SK-N-SH (cell line): ENCODE measurements around the gene DVL1. TPM values are rescaled to one million over a fixed set of nuclear protein-coding genes. Genes with fewer than 3 reads are reported as not detected.

ENCODE experiments used
- CTCF ChIA-PET: fragments of 300-600, 350-600 bp; formaldehyde crosslinking; extraction: SDS; loops from one replicate; lab custom pipeline; 2021; lab: Yijun Ruan, JAX
- POLR2A ChIA-PET: fragments of 350-600 bp; sonication (Branson Sonifier 250); formaldehyde crosslinking; extraction: SDS; loops from one replicate; lab custom pipeline; 2020; ENCODE audit warnings: antibody characterized with exemption, inconsistent platforms; lab: Yijun Ruan, JAX
- DNase-seq: peaks from one replicate; pipeline ENCODE4 v3.0.0; 2012
- H2AFZ ChIP-seq: fragments of 200-600 bp; sonication (generic); 2 replicates; pipeline ENCODE4 v1.8.1; 2016; ENCODE audit warnings: antibody characterized with exemption, mild to moderate bottlenecking, low read depth
- H3F3A ChIP-seq: fragments of 200-600 bp; sonication (generic); replicated peaks from 2 replicates; pipeline ENCODE3; 2016; ENCODE audit warnings: antibody characterized with exemption, mild to moderate bottlenecking; ENCODE audit not compliant: insufficient read depth
- H3K27ac ChIP-seq, 2 experiments: fragments of 200-500 bp in 1 of 2; fragments of 200-600 bp in 1 of 2; sonication (Bioruptor generic) in 1 of 2; sonication (generic), shearing (Covaris generic) in 1 of 2; 2 replicates each; pipeline versions ENCODE4 v1.5.1 to v1.6.1; 2014 to 2016; ENCODE audit warnings: low read depth in 2 of 2, inconsistent platforms in 1 of 2, low read length in 1 of 2, mild to moderate bottlenecking in 1 of 2, mixed read lengths in 1 of 2
- H3K27me3 ChIP-seq: fragments of 200-600 bp; sonication (generic), shearing (Covaris generic); 2 replicates; pipeline ENCODE4 v1.6.1; 2016; ENCODE audit warnings: mixed run types; ENCODE audit not compliant: insufficient read depth
- H3K36me3 ChIP-seq, 2 experiments: fragments of 200-500 bp in 1 of 2; fragments of 200-600 bp in 1 of 2; sonication (Bioruptor generic) in 1 of 2; sonication (generic) in 1 of 2; replicated peaks in 1 of 2; 2 replicates each; pipeline versions ENCODE3 to v1.5.1; 2014 to 2016; ENCODE audit warnings: low read length in 1 of 2, mild to moderate bottlenecking in 1 of 2; ENCODE audit not compliant: insufficient read depth in 2 of 2, control insufficient read depth in 1 of 2
- H3K4me1 ChIP-seq, 2 experiments: fragments of 200-500 bp in 1 of 2; fragments of 200-600 bp in 1 of 2; sonication (Bioruptor generic) in 1 of 2; sonication (generic), shearing (Covaris generic) in 1 of 2; 2 replicates each; pipeline versions ENCODE4 v1.5.1 to v1.6.1; 2014 to 2016; ENCODE audit warnings: low read depth in 1 of 2, low read length in 1 of 2, mixed run types in 1 of 2; ENCODE audit not compliant: insufficient read depth in 2 of 2, control insufficient read depth in 1 of 2
- H3K4me2 ChIP-seq: fragments of 200-600 bp; sonication (generic), shearing (Covaris generic); 2 replicates; pipeline ENCODE4 v1.6.1; 2017; ENCODE audit warnings: mixed run types
- H3K4me3 ChIP-seq, 2 experiments: fragments of 200-500 bp in 1 of 2; fragments of 200-600 bp in 1 of 2; sonication (Bioruptor generic) in 1 of 2; sonication (generic), shearing (Covaris generic) in 1 of 2; 2 replicates each; pipeline versions ENCODE4 v1.5.1 to v1.8.1; 2014 to 2016; ENCODE audit warnings: low read depth in 2 of 2, inconsistent platforms in 1 of 2, low read length in 1 of 2, mild to moderate bottlenecking in 1 of 2, mixed read lengths in 1 of 2, moderate library complexity in 1 of 2
- H3K79me2 ChIP-seq: fragments of 200-600 bp; sonication (generic); 2 replicates; pipeline ENCODE4 v1.8.1; 2017; ENCODE audit warnings: mild to moderate bottlenecking; ENCODE audit not compliant: insufficient read depth
- H3K9ac ChIP-seq: fragments of 200-600 bp; sonication (generic); 2 replicates; pipeline ENCODE4 v1.6.1; 2017; ENCODE audit warnings: mixed run types
- H3K9me2 ChIP-seq: fragments of 200-600 bp; sonication (generic); 2 replicates; pipeline ENCODE4 v1.6.1; 2017; ENCODE audit warnings: mixed run types
- H3K9me3 ChIP-seq: fragments of 200-600 bp; sonication (generic); 2 replicates; pipeline ENCODE4 v1.6.1; 2017; ENCODE audit warnings: mixed run types, mild to moderate bottlenecking, moderate library complexity
- H4K20me1 ChIP-seq: fragments of 200-600 bp; sonication (generic); 2 replicates; pipeline ENCODE4 v1.6.1; 2017; ENCODE audit warnings: mild to moderate bottlenecking, mixed run types; ENCODE audit not compliant: insufficient read depth
- GATA2 ChIP-seq: sonication (generic); formaldehyde crosslinking; IDR thresholded peaks from 2 replicates; pipeline ENCODE4 v1.5.0; 2020; ENCODE audit warnings: mild to moderate bottlenecking, missing genetic modification reagents
- IRF3 ChIP-seq: fragments of 150-350 bp; IDR thresholded peaks from 2 replicates; pipeline ENCODE4 v1.6.1; 2016; ENCODE audit warnings: mild to moderate bottlenecking, low read depth, low read length
- RCOR1 ChIP-seq: fragments of 150-350 bp; IDR thresholded peaks from 2 replicates; pipeline ENCODE4 v1.6.1; 2017; ENCODE audit warnings: antibody characterized with exemption, low read length
- REST ChIP-seq: IDR thresholded peaks from 2 replicates; pipeline ENCODE4 v1.6.1; 2012; ENCODE audit warnings: mild to moderate bottlenecking, low read depth, low read length, moderate library complexity
- USF1 ChIP-seq: IDR thresholded peaks from 2 replicates; pipeline ENCODE4 v1.4.0; 2012; ENCODE audit warnings: low read depth, borderline replicate concordance
- WGBS: methylation state at CpG from one replicate; pipeline ENCODE4 v1.1.6; 2017; ENCODE audit warnings: low lambda C conversion rate; 5-methylcytosine and 5-hydroxymethylcytosine counted together
- polyA plus RNA-seq, 3 experiments: library from polyadenylated mRNA; depleted of rRNA; stranded (reverse); fragments of >200 nt; gene quantifications; 2 replicates each; pipeline ENCODE4 v1.2.3, GENCODE V29; 2012

The DVL1 gene
- polyA plus RNA-seq, 1 of the 3 experiments (the other 2 are of a cell fraction) = 32.0 TPM

GRCh38 chr1:1391225-1391624 is 42.0 kb upstream of the DVL1 start:
- CTCF ChIA-PET = interaction anchor here (1.2 kb wide), 1 partner anchor 11 kb away, joined by 4 read pairs; no protein-coding TSS in a partner anchor
- no peaks in the 10 kb centered on the region for H3K9me3 ChIP-seq

GRCh38 chr1:1390675-1391074 is 41.5 kb upstream of the DVL1 start:
- ChIA-PET CTCF (interaction anchor here (1.2 to 2.8 kb wide), 3 partner anchors 8 to 12 kb away, joined by 4 to 16 read pairs (median 6); partner anchors contain the start of gene CCNL2), POLR2A (interaction anchor here (2.3 kb wide), 1 partner anchor 8 kb away, joined by 10 read pairs; the partner anchor contains the start of gene CCNL2)
- Histone ChIP-seq H3K4me1 (no peaks in the 10 kb centered on the region), H4K20me1 (0 out of 2 replicates have a peak, but pooled peaks cover 4% of the 10 kb centered on the region), H3K9me3 (no peaks in the 10 kb centered on the region), H3F3A (no peaks in the 10 kb centered on the region), H3K9ac (no peak overlapping the region), H3K36me3 (peaks cover 50 to 83% of the 10 kb centered on the region in 2 experiments), H3K4me3 (no peak overlapping the region), H2AFZ (no peak overlapping the region), H3K9me2 (no peaks in the 10 kb centered on the region), H3K4me2 (no peak overlapping the region), H3K79me2 (peaks cover 45% of the 10 kb centered on the region), H3K27ac (no peak overlapping the region), H3K27me3 (no peaks in the 10 kb centered on the region)
- DNase-seq = no peak
- TF ChIP-seq IRF3 (no peak), REST (no peak), RCOR1 (no peak), GATA2 (CRISPR knock-in tag) (no peak), USF1 (no peak)
- 89% methylated on average over 5 of the region's 12 CpGs for whole genome bisulfite sequencing

More at GRCh38 chr1:1391225-1391624, 42.0 kb upstream of the DVL1 start:
- H3K9ac ChIP-seq = no peak overlapping the region
- no peak overlapping the region for H3K4me3 ChIP-seq
- no peaks in the 10 kb centered on the region for H3K4me1 ChIP-seq
- no peak overlapping the region for H2AFZ ChIP-seq
- H3K9me2 ChIP-seq = no peaks in the 10 kb centered on the region
- peaks cover 51% of the 10 kb centered on the region for H3K79me2 ChIP-seq
- 90% methylated on average over 10 of the region's 12 CpGs for WGBS
- DNase-seq = no peak
- 0 out of 2 replicates have a peak, but pooled peaks cover 4% of the 10 kb centered on the region for H4K20me1 ChIP-seq
- TF ChIP-seq RCOR1 = no peak
- no peak overlapping the region for H3K27ac ChIP-seq
- no peak overlapping the region for H3K4me2 ChIP-seq
- H3F3A ChIP-seq = no peaks in the 10 kb centered on the region
- H3K27me3 ChIP-seq = no peaks in the 10 kb centered on the region
- peaks cover 48 to 78% of the 10 kb centered on the region in 2 experiments for H3K36me3 ChIP-seq
- POLR2A ChIA-PET = no interaction called here
